K562 (cell line): ENCODE results near the gene ZACN.

Experiments
- ESRRA ChIP-seq: fragments of 450-650 bp; IDR thresholded peaks from 2 replicates; pipeline ENCODE4 v1.6.1; 2014; ENCODE audit warnings: low read depth, mild to moderate bottlenecking, moderate library complexity, borderline replicate concordance
- FOXK2 ChIP-seq, 2 experiments: fragments of 450-650 bp; IDR thresholded peaks in 1 of 2; conservative IDR thresholded peaks in 1 of 2; 2 replicates each; pipeline ENCODE4 v1.6.1; 2016; ENCODE audit warnings: low read depth in 2 of 2, mild to moderate bottlenecking in 1 of 2
- NR2C2 ChIP-seq, 2 experiments: fragments of 200-800 bp in 1 of 2; sonication (Bioruptor generic) in 1 of 2; sonication (generic) in 1 of 2; formaldehyde crosslinking in 1 of 2; IDR thresholded peaks; 2 replicates each; pipeline versions ENCODE4 v1.6.1 to v1.8.0; 2016 to 2022; ENCODE audit warnings: mild to moderate bottlenecking in 1 of 2, missing compliant biosample characterization in 1 of 2, missing genetic modification characterization in 1 of 2, missing genetic modification reagents in 1 of 2
- PRDM10 ChIP-seq: fragments of 450-650 bp; IDR thresholded peaks from 2 replicates; pipeline ENCODE4 v1.6.1; 2018; ENCODE audit not compliant: partially characterized antibody
- USF2 ChIP-seq: sonication (generic); formaldehyde crosslinking; IDR thresholded peaks from 2 replicates; pipeline ENCODE4 v1.5.0; 2020; ENCODE audit warnings: missing genetic modification reagents
- ZBTB8A ChIP-seq: fragments of 450-650 bp; IDR thresholded peaks from 2 replicates; pipeline ENCODE4 v1.6.1; 2018; ENCODE audit warnings: mild to moderate bottlenecking, moderate library complexity; ENCODE audit not compliant: partially characterized antibody
- ZNF830 ChIP-seq: fragments of 250-450 bp; sonication (Bioruptor Pico); IDR thresholded peaks from 2 replicates; pipeline ENCODE4 v1.5.0; 2021; ENCODE audit warnings: mild to moderate bottlenecking
- TF ChIP-seq, protein P1 (sequence below): sonication (generic); formaldehyde crosslinking; IDR thresholded peaks from 2 replicates; pipeline ENCODE4 v1.9.0; 2022; ENCODE audit warnings: mild to moderate bottlenecking, missing genetic modification reagents
- TF ChIP-seq, protein P2 (sequence below): sonication (generic); formaldehyde crosslinking; IDR thresholded peaks from 2 replicates; pipeline ENCODE4 v1.8.0; 2022; ENCODE audit warnings: missing genetic modification reagents, mild to moderate bottlenecking, moderate library complexity, borderline replicate concordance
- TF ChIP-seq, protein P3 (sequence below), 3 experiments: IDR thresholded peaks in 2 of 3; conservative IDR thresholded peaks in 1 of 3; 2 replicates each; pipeline ENCODE4 v1.5.1; 2011 to 2012; ENCODE audit warnings: low read length in 3 of 3, mild to moderate bottlenecking in 3 of 3, control low read depth in 2 of 3, improper control_type of control experiment in 1 of 3, inconsistent platforms in 1 of 3, low read depth in 1 of 3, mixed read lengths in 1 of 3, moderate library complexity in 1 of 3; ENCODE audit not compliant: insufficient read depth in 2 of 3

- no peak for TF ChIP-seq NR2C2 (CRISPR knock-in tag; IDR thresholded peaks at IDR 0.05)
- TF ChIP-seq NR2C2 (tag; IDR thresholded peaks at IDR 0.05) = no peak
- TF ChIP-seq, protein P1, sequence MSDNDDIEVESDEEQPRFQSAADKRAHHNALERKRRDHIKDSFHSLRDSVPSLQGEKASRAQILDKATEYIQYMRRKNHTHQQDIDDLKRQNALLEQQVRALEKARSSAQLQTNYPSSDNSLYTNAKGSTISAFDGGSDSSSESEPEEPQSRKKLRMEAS (CRISPR knock-in tag) = no peak
- TF ChIP-seq, protein P2, sequence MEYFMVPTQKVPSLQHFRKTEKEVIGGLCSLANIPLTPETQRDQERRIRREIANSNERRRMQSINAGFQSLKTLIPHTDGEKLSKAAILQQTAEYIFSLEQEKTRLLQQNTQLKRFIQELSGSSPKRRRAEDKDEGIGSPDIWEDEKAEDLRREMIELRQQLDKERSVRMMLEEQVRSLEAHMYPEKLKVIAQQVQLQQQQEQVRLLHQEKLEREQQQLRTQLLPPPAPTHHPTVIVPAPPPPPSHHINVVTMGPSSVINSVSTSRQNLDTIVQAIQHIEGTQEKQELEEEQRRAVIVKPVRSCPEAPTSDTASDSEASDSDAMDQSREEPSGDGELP (CRISPR knock-in tag) = no peak
- TF ChIP-seq, protein P3, sequence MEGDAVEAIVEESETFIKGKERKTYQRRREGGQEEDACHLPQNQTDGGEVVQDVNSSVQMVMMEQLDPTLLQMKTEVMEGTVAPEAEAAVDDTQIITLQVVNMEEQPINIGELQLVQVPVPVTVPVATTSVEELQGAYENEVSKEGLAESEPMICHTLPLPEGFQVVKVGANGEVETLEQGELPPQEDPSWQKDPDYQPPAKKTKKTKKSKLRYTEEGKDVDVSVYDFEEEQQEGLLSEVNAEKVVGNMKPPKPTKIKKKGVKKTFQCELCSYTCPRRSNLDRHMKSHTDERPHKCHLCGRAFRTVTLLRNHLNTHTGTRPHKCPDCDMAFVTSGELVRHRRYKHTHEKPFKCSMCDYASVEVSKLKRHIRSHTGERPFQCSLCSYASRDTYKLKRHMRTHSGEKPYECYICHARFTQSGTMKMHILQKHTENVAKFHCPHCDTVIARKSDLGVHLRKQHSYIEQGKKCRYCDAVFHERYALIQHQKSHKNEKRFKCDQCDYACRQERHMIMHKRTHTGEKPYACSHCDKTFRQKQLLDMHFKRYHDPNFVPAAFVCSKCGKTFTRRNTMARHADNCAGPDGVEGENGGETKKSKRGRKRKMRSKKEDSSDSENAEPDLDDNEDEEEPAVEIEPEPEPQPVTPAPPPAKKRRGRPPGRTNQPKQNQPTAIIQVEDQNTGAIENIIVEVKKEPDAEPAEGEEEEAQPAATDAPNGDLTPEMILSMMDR (IDR thresholded peaks at IDR 0.05 in 2 of 3, conservative IDR thresholded peaks at IDR 0.05 in 1 of 3; ENCODE audit: insufficient read depth in 2 of 3, low read depth in 1 of 3, low read length in 3 of 3) = no peak
- TF ChIP-seq USF2 (CRISPR knock-in tag) = no peak
- no peak for TF ChIP-seq ESRRA
- TF ChIP-seq ZBTB8A = no peak
- no peak for TF ChIP-seq PRDM10
- TF ChIP-seq FOXK2 (conservative IDR thresholded peaks at IDR 0.05 in 1 of 2, IDR thresholded peaks at IDR 0.05 in 1 of 2; ENCODE audit: low read depth in 2 of 2) = no peak
- TF ChIP-seq ZNF830 (CRISPR knock-in tag) = no peak
These were observed 46.9 kb downstream of the ZACN start for GRCh38 chr17:76125922-76126321.
